Measurements from ENCODE around the gene KLHL18. TPM values are rescaled to one million over a fixed set of nuclear protein-coding genes. Genes with fewer than 3 reads are reported as not detected.
"Not testable (repeated sequence)": the region's sequence is repeated elsewhere in the genome, so short reads cannot be mapped to it uniquely, and the experiment has no call there.

Gene KLHL18
- polyA plus RNA-seq, 1 donor (not counting 4 experiments of a cell fraction or from before 2014, with no cell fraction given): 33.4 TPM

DNA sequence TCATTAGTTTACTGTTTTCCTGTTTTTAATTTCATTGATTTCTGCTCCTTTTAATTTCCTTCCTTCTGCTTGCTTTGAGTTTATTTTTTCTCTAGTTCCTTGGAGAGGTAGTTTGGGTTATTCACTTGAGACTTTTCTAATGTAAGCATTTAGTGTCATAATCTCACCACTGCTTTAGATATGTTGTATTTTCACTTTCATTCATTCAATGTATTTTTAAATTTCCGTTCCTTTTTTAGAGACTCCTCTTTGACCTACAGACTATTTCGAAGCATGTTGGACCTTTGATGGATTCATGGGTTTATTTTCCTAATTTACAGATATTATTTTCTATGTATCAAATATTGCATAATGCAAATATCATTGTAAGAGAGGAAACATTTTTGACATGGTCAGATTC, 23.3 kb downstream of the KLHL18 start:
- Histone ChIP-seq H3K79me2 (ENCODE audit: control insufficient read depth, insufficient read depth, low read length) (peaks cover 32% of the 10 kb centered on the region), H3K27ac (ENCODE audit: control insufficient read depth, insufficient read depth, low read length) (no peak overlapping the region), H2AFZ (ENCODE audit: control insufficient read depth, low read length) (no peak overlapping the region), H3K27me3 (ENCODE audit: control insufficient read depth, extremely low read depth, insufficient read depth, low read length) (no peaks in the 10 kb centered on the region), H3K9me1 (ENCODE audit: control insufficient read depth, extremely low read depth, insufficient read depth, low read length) (no peaks in the 10 kb centered on the region), H3K4me1 (ENCODE audit: control insufficient read depth, extremely low read depth, insufficient read depth, low read length) (no peaks in the 10 kb centered on the region), H3K9me3 (ENCODE audit: control insufficient read depth, low read depth, low read length) (no peaks in the 10 kb centered on the region), H3K4me3 (ENCODE audit: control insufficient read depth in 2 of 3, extremely low read depth in 1 of 3, insufficient read depth in 2 of 3, low read depth in 1 of 3, low read length in 3 of 3) (no peak overlapping the region), H3K4me2 (ENCODE audit: control insufficient read depth, extremely low read depth, insufficient read depth, low read depth, low read length) (no peak overlapping the region), H3K9ac (ENCODE audit: control insufficient read depth, extremely low read depth, insufficient read depth, low read length) (no peak overlapping the region), H3K36me3 (ENCODE audit: control insufficient read depth in 2 of 2, extremely low read depth in 1 of 2, insufficient read depth in 2 of 2, low read length in 2 of 2) (peaks cover 2 to 8% of the 10 kb centered on the region in 2 experiments), H4K20me1 (ENCODE audit: control insufficient read depth, extremely low read depth, insufficient read depth, low read length) (peaks cover 3% of the 10 kb centered on the region)
- DNase-seq (ENCODE audit: low read depth, low spot score): no peak
- FAIRE-seq: no peak
- TF ChIP-seq EZH2 (IDR thresholded peaks at IDR 0.05; ENCODE audit: low read length): no peak
- TF ChIP-seq, protein P1, sequence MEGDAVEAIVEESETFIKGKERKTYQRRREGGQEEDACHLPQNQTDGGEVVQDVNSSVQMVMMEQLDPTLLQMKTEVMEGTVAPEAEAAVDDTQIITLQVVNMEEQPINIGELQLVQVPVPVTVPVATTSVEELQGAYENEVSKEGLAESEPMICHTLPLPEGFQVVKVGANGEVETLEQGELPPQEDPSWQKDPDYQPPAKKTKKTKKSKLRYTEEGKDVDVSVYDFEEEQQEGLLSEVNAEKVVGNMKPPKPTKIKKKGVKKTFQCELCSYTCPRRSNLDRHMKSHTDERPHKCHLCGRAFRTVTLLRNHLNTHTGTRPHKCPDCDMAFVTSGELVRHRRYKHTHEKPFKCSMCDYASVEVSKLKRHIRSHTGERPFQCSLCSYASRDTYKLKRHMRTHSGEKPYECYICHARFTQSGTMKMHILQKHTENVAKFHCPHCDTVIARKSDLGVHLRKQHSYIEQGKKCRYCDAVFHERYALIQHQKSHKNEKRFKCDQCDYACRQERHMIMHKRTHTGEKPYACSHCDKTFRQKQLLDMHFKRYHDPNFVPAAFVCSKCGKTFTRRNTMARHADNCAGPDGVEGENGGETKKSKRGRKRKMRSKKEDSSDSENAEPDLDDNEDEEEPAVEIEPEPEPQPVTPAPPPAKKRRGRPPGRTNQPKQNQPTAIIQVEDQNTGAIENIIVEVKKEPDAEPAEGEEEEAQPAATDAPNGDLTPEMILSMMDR (optimal IDR thresholded peaks at IDR 0.05 in 1 of 3, IDR thresholded peaks at IDR 0.05 in 1 of 3, conservative IDR thresholded peaks at IDR 0.05 in 1 of 3; ENCODE audit: extremely low read depth in 1 of 3, insufficient read depth in 2 of 3, low read length in 3 of 3): no peak
- dilution Hi-C loops (cut with MboI; ENCODE audit: extremely low pct_ligation_motif_present, low sequenced_read_pairs): no loop called here

DNA sequence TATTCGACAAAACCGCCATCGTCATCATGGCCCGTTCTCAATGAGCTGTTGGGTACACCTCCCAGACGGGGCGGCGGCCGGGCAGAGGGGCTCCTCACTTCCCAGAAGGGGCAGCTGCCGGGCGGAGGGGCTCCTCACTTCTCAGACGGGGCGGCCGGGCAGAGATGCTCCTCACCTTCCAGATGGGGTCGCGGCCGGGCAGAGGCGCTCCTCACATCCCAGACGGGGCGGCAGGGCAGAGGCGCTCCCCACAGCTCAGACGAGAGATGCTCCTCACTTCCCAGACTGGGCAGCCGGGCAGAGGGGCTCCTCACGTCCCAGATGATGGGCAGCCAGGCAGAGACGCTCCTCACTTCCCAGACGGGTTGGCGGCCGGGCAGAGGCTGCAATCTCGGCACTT, 26.5 kb downstream of the KLHL18 start:
- H3K9me3 ChIP-seq (ENCODE audit: control insufficient read depth, low read depth, low read length); H4K20me1 ChIP-seq (ENCODE audit: control insufficient read depth, extremely low read depth, insufficient read depth, low read length); DNase-seq (ENCODE audit: low read depth, low spot score); H3K27ac ChIP-seq (ENCODE audit: control insufficient read depth, insufficient read depth, low read length); H3K9ac ChIP-seq (ENCODE audit: control insufficient read depth, extremely low read depth, insufficient read depth, low read length); H3K4me2 ChIP-seq (ENCODE audit: control insufficient read depth, extremely low read depth, insufficient read depth, low read depth, low read length); dilution Hi-C loops (cut with MboI; ENCODE audit: extremely low pct_ligation_motif_present, low sequenced_read_pairs); H3K9me1 ChIP-seq (ENCODE audit: control insufficient read depth, extremely low read depth, insufficient read depth, low read length); H2AFZ ChIP-seq (ENCODE audit: control insufficient read depth, low read length); H3K27me3 ChIP-seq (ENCODE audit: control insufficient read depth, extremely low read depth, insufficient read depth, low read length); H3K36me3 ChIP-seq (ENCODE audit: control insufficient read depth in 2 of 2, extremely low read depth in 1 of 2, insufficient read depth in 2 of 2, low read length in 2 of 2); FAIRE-seq; H3K4me3 ChIP-seq (ENCODE audit: control insufficient read depth in 2 of 3, extremely low read depth in 1 of 3, insufficient read depth in 2 of 3, low read depth in 1 of 3, low read length in 3 of 3); H3K4me1 ChIP-seq (ENCODE audit: control insufficient read depth, extremely low read depth, insufficient read depth, low read length): not testable (repeated sequence)
- H3K79me2 ChIP-seq (ENCODE audit: control insufficient read depth, insufficient read depth, low read length): peaks cover 24% of the 10 kb centered on the region

DNA sequence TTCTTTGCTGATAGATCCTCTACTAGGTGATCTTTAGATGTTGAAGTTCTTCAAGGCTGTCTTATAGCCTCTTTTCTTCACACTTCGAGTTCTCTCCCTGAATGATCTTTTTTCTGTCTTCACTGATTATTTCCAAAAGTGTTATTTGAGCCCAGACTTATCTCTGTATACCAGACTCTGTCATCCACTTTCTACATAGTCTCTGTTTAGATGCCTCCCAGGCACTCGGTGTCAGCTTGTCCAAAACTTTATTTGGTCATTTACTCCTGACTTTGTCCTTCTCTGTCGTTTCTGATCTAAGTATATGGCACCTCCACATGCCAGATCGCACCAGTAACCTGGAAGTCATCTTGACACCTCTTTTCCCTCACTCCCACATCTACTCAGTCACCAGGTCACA, 27.6 kb downstream of the KLHL18 start:
- TF ChIP-seq EZH2 (IDR thresholded peaks at IDR 0.05; ENCODE audit: low read length): no peak
- TF ChIP-seq, protein P1 (optimal IDR thresholded peaks at IDR 0.05 in 1 of 3, IDR thresholded peaks at IDR 0.05 in 1 of 3, conservative IDR thresholded peaks at IDR 0.05 in 1 of 3; ENCODE audit: extremely low read depth in 1 of 3, insufficient read depth in 2 of 3, low read length in 3 of 3): no peak
- no peak overlapping the region for H3K9ac ChIP-seq (ENCODE audit: control insufficient read depth, extremely low read depth, insufficient read depth, low read length)
- dilution Hi-C loops (cut with MboI; ENCODE audit: extremely low pct_ligation_motif_present, low sequenced_read_pairs): no loop called here
- no peaks in the 10 kb centered on the region for H3K9me3 ChIP-seq (ENCODE audit: control insufficient read depth, low read depth, low read length)
- no peak overlapping the region for H2AFZ ChIP-seq (ENCODE audit: control insufficient read depth, low read length)
- H4K20me1 ChIP-seq (ENCODE audit: control insufficient read depth, extremely low read depth, insufficient read depth, low read length): peaks cover 3% of the 10 kb centered on the region
- H3K27ac ChIP-seq (ENCODE audit: control insufficient read depth, insufficient read depth, low read length): no peak overlapping the region
- H3K36me3 ChIP-seq (ENCODE audit: control insufficient read depth in 2 of 2, extremely low read depth in 1 of 2, insufficient read depth in 2 of 2, low read length in 2 of 2): peaks cover 0 to 2% of the 10 kb centered on the region in 2 experiments
- no peaks in the 10 kb centered on the region for H3K27me3 ChIP-seq (ENCODE audit: control insufficient read depth, extremely low read depth, insufficient read depth, low read length)
- DNase-seq (ENCODE audit: low read depth, low spot score) (no peak), FAIRE-seq (no peak)
- H3K4me2 ChIP-seq (ENCODE audit: control insufficient read depth, extremely low read depth, insufficient read depth, low read depth, low read length): no peak overlapping the region
- H3K4me1 ChIP-seq (ENCODE audit: control insufficient read depth, extremely low read depth, insufficient read depth, low read length): no peaks in the 10 kb centered on the region
- peaks cover 18% of the 10 kb centered on the region for H3K79me2 ChIP-seq (ENCODE audit: control insufficient read depth, insufficient read depth, low read length)
- no peaks in the 10 kb centered on the region for H3K9me1 ChIP-seq (ENCODE audit: control insufficient read depth, extremely low read depth, insufficient read depth, low read length)
- no peak overlapping the region for H3K4me3 ChIP-seq (ENCODE audit: control insufficient read depth in 2 of 3, extremely low read depth in 1 of 3, insufficient read depth in 2 of 3, low read depth in 1 of 3, low read length in 3 of 3)
